HCT116 (cell line): Measurements from ENCODE around the gene PSMA6. TPM values are rescaled to one million over a fixed set of nuclear protein-coding genes. Genes with fewer than 3 reads are reported as not detected.

Experiments used
- ATAC-seq: fragments of 200-7000 bp; cut with Tn5 transposase; 2 replicates; pipeline ENCODE4 v1.9.1; 2020; ENCODE audit warnings: mild to moderate bottlenecking, moderate library complexity
- BruUV-seq: library from RNA; stranded (reverse); fragments of 400-500 nt; replicated peaks from 2 replicates; lab custom pipeline; 2021; lab: Mats Ljungman, UMichigan
- CTCF ChIA-PET: fragments of 300-600 bp; sonication (Branson Sonifier 250); formaldehyde crosslinking; loops from one replicate; lab custom pipeline; 2021; ENCODE audit warnings: antibody characterized with exemption; lab: Charles Lee
- POLR2A ChIA-PET: fragments of 300-600, 350-600 bp; sonication (Branson Sonifier 250); formaldehyde crosslinking; loops from one replicate; lab custom pipeline; 2021; ENCODE audit warnings: antibody characterized with exemption; lab: Charles Lee
- RAD21 ChIA-PET, 2 experiments: fragments of 300-600 bp; sonication (Branson Sonifier 250); formaldehyde crosslinking; loops; one replicate each; lab custom pipeline; 2023; ENCODE audit warnings: low total read pairs in 2 of 2; ENCODE audit not compliant: uncharacterized antibody in 2 of 2, unreplicated experiment in 2 of 2, low non-redundant PET in 1 of 2; lab: Charles Lee
- DNase-seq: peaks from one replicate; pipeline ENCODE4 v3.0.0-alpha.2; 2010; ENCODE audit warnings: low read depth, low spot score
- H2AFZ ChIP-seq: fragments of 200-600 bp; shearing (Covaris generic), sonication (generic); 2 replicates; pipeline ENCODE4 v1.6.1; 2017; ENCODE audit warnings: low read depth, mixed run types, mixed read lengths, antibody characterized with exemption, low read length; ENCODE audit not compliant: poor library complexity, severe bottlenecking
- H3K27ac ChIP-seq: 2 replicates; pipeline ENCODE4 v1.5.1; 2012; ENCODE audit warnings: low read depth, low read length
- H3K27me3 ChIP-seq: fragments of 200-600 bp; sonication (generic); 2 replicates; pipeline ENCODE4 v1.6.1; 2016; ENCODE audit warnings: mixed run types, low read length, mixed read lengths; ENCODE audit not compliant: insufficient read depth
- H3K36me3 ChIP-seq, 2 experiments: fragments of 200-500 bp in 1 of 2; fragments of 200-600 bp in 1 of 2; sonication (Bioruptor generic) in 1 of 2; sonication (generic) in 1 of 2; 2 replicates each; pipeline versions ENCODE4 v1.5.1 to v1.6.1; 2014 to 2016; ENCODE audit warnings: low read length in 2 of 2, inconsistent platforms in 1 of 2, mixed read lengths in 1 of 2, mixed run types in 1 of 2; ENCODE audit not compliant: insufficient read depth in 2 of 2, control insufficient read depth in 1 of 2
- H3K4me1 ChIP-seq, 2 experiments: fragments of 200-600 bp in 1 of 2; sonication (generic) in 1 of 2; 2 replicates each; pipeline versions ENCODE4 v1.5.1 to v1.6.1; 2012 to 2017; ENCODE audit warnings: low read length in 2 of 2, inconsistent platforms in 1 of 2, mild to moderate bottlenecking in 1 of 2, mixed read lengths in 1 of 2, mixed run types in 1 of 2, moderate library complexity in 1 of 2; ENCODE audit not compliant: insufficient read depth in 2 of 2, control insufficient read depth in 1 of 2
- H3K4me2 ChIP-seq: fragments of 200-600 bp; sonication (generic); 2 replicates; pipeline ENCODE4 v1.6.1; 2017; ENCODE audit warnings: mixed run types, low read length, mixed read lengths
- H3K4me3 ChIP-seq, 2 experiments: fragments of 200-600 bp in 1 of 2; sonication (generic) in 1 of 2; replicated peaks in 1 of 2; 2 replicates each; pipeline ENCODE4 v1.5.1; 2011 to 2016; ENCODE audit warnings: low read length in 2 of 2, control low read depth in 1 of 2, low read depth in 1 of 2, mild to moderate bottlenecking in 1 of 2, mixed read lengths in 1 of 2, mixed run types in 1 of 2
- H3K79me2 ChIP-seq: fragments of 200-600 bp; sonication (generic); 2 replicates; pipeline ENCODE4 v1.6.1; 2017; ENCODE audit warnings: mild to moderate bottlenecking, mixed run types, low read length, moderate library complexity, mixed read lengths; ENCODE audit not compliant: insufficient read depth
- H3K9ac ChIP-seq: fragments of 200-600 bp; sonication (generic); 2 replicates; pipeline ENCODE4 v1.6.1; 2016; ENCODE audit warnings: low read length, mixed read lengths
- H3K9me2 ChIP-seq: fragments of 200-600 bp; sonication (generic), shearing (Covaris generic); 2 replicates; pipeline ENCODE4 v1.6.1; 2017; ENCODE audit warnings: mixed run types, mild to moderate bottlenecking, moderate library complexity; ENCODE audit not compliant: insufficient read depth
- H3K9me3 ChIP-seq, 2 experiments: fragments of 200-500 bp in 1 of 2; fragments of 200-600 bp in 1 of 2; sonication (Bioruptor generic) in 1 of 2; sonication (generic) in 1 of 2; 2 replicates each; pipeline ENCODE4 v1.6.1; 2014 to 2017; ENCODE audit warnings: low read length in 2 of 2, mixed read lengths in 2 of 2, inconsistent platforms in 1 of 2, low read depth in 1 of 2, mild to moderate bottlenecking in 1 of 2, mixed run types in 1 of 2, moderate library complexity in 1 of 2; ENCODE audit not compliant: control insufficient read depth in 1 of 2, insufficient read depth in 1 of 2
- H4K20me1 ChIP-seq: fragments of 200-600 bp; sonication (generic), shearing (Covaris generic); 2 replicates; pipeline ENCODE4 v1.6.1; 2017; ENCODE audit warnings: mixed run types, mild to moderate bottlenecking, moderate library complexity; ENCODE audit not compliant: insufficient read depth
- CBX3 ChIP-seq: IDR thresholded peaks from 2 replicates; pipeline ENCODE4 v1.6.1; 2012; ENCODE audit warnings: low read depth
- EGR1 ChIP-seq: IDR thresholded peaks from 2 replicates; pipeline ENCODE4 v1.6.1; 2012; ENCODE audit warnings: low read depth
- JUND ChIP-seq: IDR thresholded peaks from 2 replicates; pipeline ENCODE4 v1.6.1; 2012
- MAX ChIP-seq: IDR thresholded peaks from 2 replicates; pipeline ENCODE4 v1.6.1; 2012
- SIN3A ChIP-seq: IDR thresholded peaks from 2 replicates; pipeline ENCODE4 v1.6.1; 2012; ENCODE audit warnings: low read depth
- ZFX ChIP-seq: fragments of 450-650 bp; IDR thresholded peaks from 2 replicates; pipeline ENCODE4 v1.6.1; 2017
- intact Hi-C: fragments of 100-400 bp; cut with micrococcal nuclease; formaldehyde crosslinking; loops from 2 replicates; pipeline ENCODE4 v1.10.0; 2022
- total RNA-seq: library from RNA; stranded (reverse); gene quantifications from one replicate; pipeline ENCODE4 v1.2.1, GENCODE V29; 2021; ENCODE audit not compliant: unreplicated experiment
- TF ChIP-seq, protein P1 (sequence below): IDR thresholded peaks from 2 replicates; pipeline ENCODE4 v1.6.1; 2012; ENCODE audit warnings: low read depth
- TF ChIP-seq, protein P2 (sequence below): IDR thresholded peaks from 2 replicates; pipeline ENCODE4 v1.6.1; 2011; ENCODE audit warnings: mild to moderate bottlenecking, low read length, moderate library complexity; ENCODE audit not compliant: insufficient replicate concordance; ENCODE audit errors: extremely low read depth

PSMA6 gene
- total RNA-seq, 1 experiment from 2014 or later = 194 TPM

GRCh38 chr14:35340616-35341453 lies 48.7 kb downstream of the PSMA6 start:
- Histone ChIP-seq H3K9me2 (no peaks in the 10 kb centered on the region), H4K20me1 (no peaks in the 10 kb centered on the region), H3K79me2 (no peaks in the 10 kb centered on the region), H3K27me3 (no peaks in the 10 kb centered on the region), H2AFZ (no peak overlapping the region), H3K27ac (peak overlapping the region; percentile 31; the same call in 1 of the 2 replicates), H3K4me3 (no peak overlapping the region), H3K4me1 (peaks cover 40 to 42% of the 10 kb centered on the region in 2 experiments), H3K9ac (peak overlapping the region; percentile 8; the same call in 1 of the 2 replicates), H3K36me3 (no peaks in the 10 kb centered on the region), H3K9me3 (no peaks in the 10 kb centered on the region), H3K4me2 (peak overlapping the region; percentile 50)
- ChIA-PET POLR2A (interaction anchor here (1.1 to 1.4 kb wide), 4 partner anchors 8 to 49 kb away, joined by 3 to 5 read pairs (median 4); partner anchors contain the start of gene PSMA6), CTCF (interaction anchor here (1.1 kb wide), 1 partner anchor 11 kb away, joined by 4 read pairs; no protein-coding TSS in a partner anchor), RAD21 (no interaction called here)
- ATAC-seq (peak; percentile 13), DNase-seq (no peak)
- BruUV-seq = no TSS peak
- TF ChIP-seq MAX = no peak
- TF ChIP-seq, protein P1, sequence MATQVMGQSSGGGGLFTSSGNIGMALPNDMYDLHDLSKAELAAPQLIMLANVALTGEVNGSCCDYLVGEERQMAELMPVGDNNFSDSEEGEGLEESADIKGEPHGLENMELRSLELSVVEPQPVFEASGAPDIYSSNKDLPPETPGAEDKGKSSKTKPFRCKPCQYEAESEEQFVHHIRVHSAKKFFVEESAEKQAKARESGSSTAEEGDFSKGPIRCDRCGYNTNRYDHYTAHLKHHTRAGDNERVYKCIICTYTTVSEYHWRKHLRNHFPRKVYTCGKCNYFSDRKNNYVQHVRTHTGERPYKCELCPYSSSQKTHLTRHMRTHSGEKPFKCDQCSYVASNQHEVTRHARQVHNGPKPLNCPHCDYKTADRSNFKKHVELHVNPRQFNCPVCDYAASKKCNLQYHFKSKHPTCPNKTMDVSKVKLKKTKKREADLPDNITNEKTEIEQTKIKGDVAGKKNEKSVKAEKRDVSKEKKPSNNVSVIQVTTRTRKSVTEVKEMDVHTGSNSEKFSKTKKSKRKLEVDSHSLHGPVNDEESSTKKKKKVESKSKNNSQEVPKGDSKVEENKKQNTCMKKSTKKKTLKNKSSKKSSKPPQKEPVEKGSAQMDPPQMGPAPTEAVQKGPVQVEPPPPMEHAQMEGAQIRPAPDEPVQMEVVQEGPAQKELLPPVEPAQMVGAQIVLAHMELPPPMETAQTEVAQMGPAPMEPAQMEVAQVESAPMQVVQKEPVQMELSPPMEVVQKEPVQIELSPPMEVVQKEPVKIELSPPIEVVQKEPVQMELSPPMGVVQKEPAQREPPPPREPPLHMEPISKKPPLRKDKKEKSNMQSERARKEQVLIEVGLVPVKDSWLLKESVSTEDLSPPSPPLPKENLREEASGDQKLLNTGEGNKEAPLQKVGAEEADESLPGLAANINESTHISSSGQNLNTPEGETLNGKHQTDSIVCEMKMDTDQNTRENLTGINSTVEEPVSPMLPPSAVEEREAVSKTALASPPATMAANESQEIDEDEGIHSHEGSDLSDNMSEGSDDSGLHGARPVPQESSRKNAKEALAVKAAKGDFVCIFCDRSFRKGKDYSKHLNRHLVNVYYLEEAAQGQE = no peak
- TF ChIP-seq EGR1 = no peak
- TF ChIP-seq CBX3 = no peak
- TF ChIP-seq ZFX = no peak
- TF ChIP-seq, protein P2, sequence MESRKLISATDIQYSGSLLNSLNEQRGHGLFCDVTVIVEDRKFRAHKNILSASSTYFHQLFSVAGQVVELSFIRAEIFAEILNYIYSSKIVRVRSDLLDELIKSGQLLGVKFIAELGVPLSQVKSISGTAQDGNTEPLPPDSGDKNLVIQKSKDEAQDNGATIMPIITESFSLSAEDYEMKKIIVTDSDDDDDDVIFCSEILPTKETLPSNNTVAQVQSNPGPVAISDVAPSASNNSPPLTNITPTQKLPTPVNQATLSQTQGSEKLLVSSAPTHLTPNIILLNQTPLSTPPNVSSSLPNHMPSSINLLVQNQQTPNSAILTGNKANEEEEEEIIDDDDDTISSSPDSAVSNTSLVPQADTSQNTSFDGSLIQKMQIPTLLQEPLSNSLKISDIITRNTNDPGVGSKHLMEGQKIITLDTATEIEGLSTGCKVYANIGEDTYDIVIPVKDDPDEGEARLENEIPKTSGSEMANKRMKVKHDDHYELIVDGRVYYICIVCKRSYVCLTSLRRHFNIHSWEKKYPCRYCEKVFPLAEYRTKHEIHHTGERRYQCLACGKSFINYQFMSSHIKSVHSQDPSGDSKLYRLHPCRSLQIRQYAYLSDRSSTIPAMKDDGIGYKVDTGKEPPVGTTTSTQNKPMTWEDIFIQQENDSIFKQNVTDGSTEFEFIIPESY = no peak
- no peak for TF ChIP-seq SIN3A
- TF ChIP-seq JUND = no peak
- intact Hi-C loops = no loop called here
